ENCODE data around the gene PPFIA1.

Gene PPFIA1

GRCh38 chr11:70415642-70416395 is 145.3 kb downstream of the PPFIA1 start:
- no peak for DNase-seq (ENCODE audit: low spot score)
- no peaks in the 10 kb centered on the region for H3K4me1 ChIP-seq (ENCODE audit: insufficient read depth, poor library complexity, severe bottlenecking)
- ATAC-seq (ENCODE audit: low read depth), result no peak
- H3K27ac ChIP-seq (ENCODE audit: poor library complexity, severe bottlenecking), result no peak overlapping the region
- TF ChIP-seq CTCF (IDR thresholded peaks at IDR 0.05; ENCODE audit: poor library complexity, severe bottlenecking), result no peak
- H3K36me3 ChIP-seq (ENCODE audit: low read depth), result peaks cover 90% of the 10 kb centered on the region
- no peak overlapping the region for H3K4me3 ChIP-seq (ENCODE audit: severe bottlenecking)
- H3K27me3 ChIP-seq (ENCODE audit: insufficient read depth, poor library complexity, severe bottlenecking), result no peaks in the 10 kb centered on the region
- H3K9me3 ChIP-seq (ENCODE audit: severe bottlenecking), result no peaks in the 10 kb centered on the region

- Histone ChIP-seq H3K9me3 (ENCODE audit: severe bottlenecking) (no peaks in the 10 kb centered on the region), H3K27ac (ENCODE audit: poor library complexity, severe bottlenecking) (no peak overlapping the region), H3K27me3 (ENCODE audit: insufficient read depth, poor library complexity, severe bottlenecking) (no peaks in the 10 kb centered on the region), H3K4me3 (ENCODE audit: severe bottlenecking) (no peak overlapping the region), H3K36me3 (ENCODE audit: low read depth) (peaks cover 94% of the 10 kb centered on the region), H3K4me1 (ENCODE audit: insufficient read depth, poor library complexity, severe bottlenecking) (no peaks in the 10 kb centered on the region)
- no peak for ATAC-seq (ENCODE audit: low read depth)
- TF ChIP-seq CTCF (IDR thresholded peaks at IDR 0.05; ENCODE audit: poor library complexity, severe bottlenecking), result no peak
- no peak for DNase-seq (ENCODE audit: low spot score)
These were observed 146.4 kb downstream of the PPFIA1 start for GRCh38 chr11:70416881-70417280.

GRCh38 chr11:70418130-70418529 is 147.6 kb downstream of the PPFIA1 start:
- DNase-seq (ENCODE audit: low spot score), result no peak
- Histone ChIP-seq H3K4me3 (ENCODE audit: severe bottlenecking) (no peak overlapping the region), H3K9me3 (ENCODE audit: severe bottlenecking) (no peaks in the 10 kb centered on the region), H3K36me3 (ENCODE audit: low read depth) (peaks cover 94% of the 10 kb centered on the region), H3K4me1 (ENCODE audit: insufficient read depth, poor library complexity, severe bottlenecking) (no peaks in the 10 kb centered on the region), H3K27ac (ENCODE audit: poor library complexity, severe bottlenecking) (no peak overlapping the region), H3K27me3 (ENCODE audit: insufficient read depth, poor library complexity, severe bottlenecking) (no peaks in the 10 kb centered on the region)
- no peak for TF ChIP-seq CTCF (IDR thresholded peaks at IDR 0.05; ENCODE audit: poor library complexity, severe bottlenecking)
- no peak for ATAC-seq (ENCODE audit: low read depth)

- Histone ChIP-seq H3K36me3 (ENCODE audit: low read depth) (peaks cover 97% of the 10 kb centered on the region), H3K4me3 (ENCODE audit: severe bottlenecking) (no peak overlapping the region), H3K9me3 (ENCODE audit: severe bottlenecking) (no peaks in the 10 kb centered on the region), H3K27me3 (ENCODE audit: insufficient read depth, poor library complexity, severe bottlenecking) (no peaks in the 10 kb centered on the region), H3K27ac (ENCODE audit: poor library complexity, severe bottlenecking) (no peak overlapping the region), H3K4me1 (ENCODE audit: insufficient read depth, poor library complexity, severe bottlenecking) (no peaks in the 10 kb centered on the region)
- ATAC-seq (ENCODE audit: low read depth) (no peak), DNase-seq (ENCODE audit: low spot score) (no peak)
- no peak for TF ChIP-seq CTCF (IDR thresholded peaks at IDR 0.05; ENCODE audit: poor library complexity, severe bottlenecking)
These were observed 149.0 kb downstream of the PPFIA1 start for GRCh38 chr11:70419307-70420007.

GRCh38 chr11:70420008-70420464 is 149.5 kb downstream of the PPFIA1 start:
- Histone ChIP-seq H3K4me1 (ENCODE audit: insufficient read depth, poor library complexity, severe bottlenecking) (no peaks in the 10 kb centered on the region), H3K9me3 (ENCODE audit: severe bottlenecking) (no peaks in the 10 kb centered on the region), H3K36me3 (ENCODE audit: low read depth) (peaks cover 97% of the 10 kb centered on the region), H3K4me3 (ENCODE audit: severe bottlenecking) (no peak overlapping the region), H3K27ac (ENCODE audit: poor library complexity, severe bottlenecking) (no peak overlapping the region), H3K27me3 (ENCODE audit: insufficient read depth, poor library complexity, severe bottlenecking) (no peaks in the 10 kb centered on the region)
- TF ChIP-seq CTCF (IDR thresholded peaks at IDR 0.05; ENCODE audit: poor library complexity, severe bottlenecking), result no peak
- no peak for ATAC-seq (ENCODE audit: low read depth)
- DNase-seq (ENCODE audit: low spot score), result no peak

Measured in RWPE2 (cell line).